GM21360 (cell line): ENCODE results near the gene TAF1A.

ENCODE experiments used
- ATAC-seq: cut with Tn5 transposase; IDR thresholded peaks from one replicate; pipeline ENCODE4 v1.9.1; 2021; ENCODE audit warnings: mild to moderate bottlenecking, moderate library complexity; ENCODE audit not compliant: unreplicated experiment

Gene TAF1A

DNA sequence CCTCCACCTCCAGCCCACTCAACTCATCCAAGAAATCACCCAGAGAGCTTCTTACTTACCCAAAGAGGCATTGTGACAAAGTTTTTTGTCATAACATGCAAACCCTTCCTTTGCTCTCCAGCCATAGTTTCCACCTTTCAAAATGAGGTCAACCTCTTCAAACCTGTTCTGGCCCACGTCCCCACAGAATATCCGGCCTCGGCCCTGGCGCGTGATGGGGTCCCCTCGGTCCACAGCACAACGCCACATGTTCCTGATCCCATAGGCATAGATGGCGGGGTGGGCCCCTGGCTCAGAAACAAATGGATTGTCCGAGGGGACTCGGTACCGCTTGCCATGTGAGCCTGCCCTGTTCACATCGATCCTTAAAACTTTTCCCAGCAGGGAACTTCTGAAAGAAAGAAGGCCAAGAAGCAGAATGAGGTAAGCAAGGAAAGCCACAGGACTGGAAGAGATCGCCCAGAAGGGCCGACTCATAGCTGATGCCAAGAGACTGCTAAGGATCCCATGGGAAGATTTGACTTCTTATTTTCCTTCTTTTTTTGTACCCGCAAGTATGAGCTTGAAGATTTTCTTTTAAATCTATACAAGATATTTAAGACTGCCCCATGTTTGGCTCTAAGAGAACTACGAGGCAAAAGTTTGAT lies 49.7 kb downstream of the TAF1A start:
- no peak for ATAC-seq

DNA sequence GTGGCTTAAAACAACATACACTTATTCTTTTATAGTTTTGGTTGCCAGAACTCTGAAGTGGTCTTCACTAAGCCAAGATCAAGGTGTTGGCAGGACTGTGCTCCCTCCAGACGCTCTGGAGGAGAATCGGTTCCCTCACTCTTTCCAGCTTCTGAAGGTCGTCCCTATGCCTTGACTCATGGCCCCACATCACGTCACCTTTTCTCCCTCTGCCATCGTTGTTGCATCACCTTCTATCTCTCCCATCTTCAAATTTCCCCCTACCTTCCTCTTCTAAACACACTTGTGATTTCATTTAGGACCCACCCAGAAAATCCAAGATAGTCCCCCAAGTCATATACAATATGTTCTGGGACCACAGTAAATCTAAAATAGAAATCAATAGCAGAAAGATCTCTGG lies 54.3 kb downstream of the TAF1A start:
- no peak for ATAC-seq

DNA sequence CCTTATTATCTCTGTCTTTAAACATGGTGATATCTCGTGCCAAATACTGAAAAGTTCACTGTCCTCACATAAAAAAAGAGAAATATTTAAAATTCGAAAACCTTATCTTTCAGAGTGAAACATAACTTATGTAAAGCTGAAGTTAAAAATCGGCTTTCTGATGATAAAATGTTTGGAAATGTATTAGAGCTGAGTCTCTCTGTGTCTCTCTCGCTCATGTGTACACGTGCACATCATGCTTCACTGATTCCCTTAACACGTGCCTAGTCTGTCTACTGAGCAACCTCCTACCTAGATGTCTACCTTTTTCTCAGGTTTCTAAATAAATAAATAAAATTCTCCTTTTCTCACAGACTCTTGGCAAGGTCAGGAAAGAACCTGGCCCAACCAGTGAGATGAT lies 58.9 kb downstream of the TAF1A start:
- no peak for ATAC-seq

GRCh38 chr1:222529916-222530315 lies 59.8 kb downstream of the TAF1A start:
- ATAC-seq: no peak

DNA sequence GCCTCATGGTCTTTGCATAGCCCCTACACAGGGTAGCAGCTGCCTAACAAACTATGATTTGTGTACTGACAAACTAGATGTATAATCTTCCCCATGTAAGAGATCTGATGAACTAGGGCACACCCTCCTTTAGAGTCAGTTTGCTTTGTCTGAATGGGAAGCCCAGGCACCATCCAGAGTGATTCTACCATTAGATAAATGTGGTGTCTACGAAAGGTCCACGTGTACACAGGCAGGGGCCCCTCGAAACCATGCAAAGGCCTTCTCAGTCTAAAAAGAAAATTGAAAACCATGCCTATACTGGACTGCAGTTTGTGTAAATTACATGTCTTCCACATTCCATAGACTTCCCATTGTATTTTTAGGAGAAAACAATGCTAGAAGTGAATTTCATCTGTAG lies 60.6 kb downstream of the TAF1A start:
- ATAC-seq: no peak

- no peak for ATAC-seq
Measured at GRCh38 chr1:222525951-222526350, 63.8 kb downstream of the TAF1A start.

DNA sequence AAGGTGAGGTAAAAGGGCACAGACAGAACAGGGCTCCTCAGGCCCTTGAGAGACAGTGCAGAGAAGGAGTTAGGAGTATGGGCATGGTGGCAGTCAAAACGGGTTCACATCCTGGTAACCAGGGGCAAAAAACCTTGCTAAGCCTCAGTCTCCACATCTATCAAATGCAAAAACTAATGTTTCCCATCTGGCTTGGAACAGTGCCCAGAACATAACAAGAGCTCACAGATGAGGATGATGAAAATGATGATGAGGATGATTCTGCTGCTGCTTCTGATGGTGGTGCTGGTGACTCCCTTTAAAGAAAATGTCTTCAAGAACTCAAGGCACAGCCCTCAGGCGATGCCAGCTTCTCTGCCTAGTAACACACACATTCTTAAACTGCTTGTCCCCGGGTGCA lies 65.9 kb downstream of the TAF1A start:
- no peak for ATAC-seq

DNA sequence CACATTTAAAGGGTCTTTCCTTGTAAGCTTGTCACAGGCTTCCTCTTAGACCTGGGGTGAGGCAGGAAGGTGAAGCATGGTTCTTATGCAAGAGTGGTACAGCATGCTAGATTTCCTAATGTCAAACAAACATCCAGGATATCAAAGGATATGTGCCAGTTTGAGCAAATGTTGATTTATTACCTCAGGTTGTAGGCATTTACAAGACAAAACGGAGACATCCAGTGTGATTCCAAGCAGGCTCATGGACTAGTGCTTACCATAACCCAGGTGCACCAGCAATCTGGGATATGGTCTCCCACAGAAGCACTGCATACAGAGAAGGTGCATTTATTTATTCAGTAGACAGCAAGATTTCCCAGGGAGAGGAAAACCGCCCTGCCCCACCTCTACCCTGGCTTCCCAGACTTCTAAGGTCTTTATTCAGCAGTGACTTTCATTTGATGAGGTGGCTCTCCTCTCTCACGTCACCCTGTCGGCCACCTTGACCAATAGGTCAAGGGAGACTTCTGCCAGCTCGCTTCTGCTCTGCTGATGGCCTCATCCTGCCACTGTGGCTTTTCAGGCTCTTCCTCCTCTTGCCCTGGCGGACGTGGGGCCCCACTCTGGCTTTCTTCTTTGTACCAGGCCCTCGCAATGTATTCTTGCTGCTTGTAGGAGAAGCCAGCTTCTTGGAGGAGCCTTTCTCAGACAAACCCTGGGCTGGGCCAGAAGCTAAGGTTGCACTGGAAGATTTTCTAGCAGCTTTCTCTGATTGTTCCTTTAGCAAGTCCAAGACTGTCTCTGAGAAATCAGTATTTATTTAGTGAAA lies 67.4 kb downstream of the TAF1A start:
- ATAC-seq: no peak

GRCh38 chr1:222521299-222522104 lies 68.2 kb downstream of the TAF1A start:
- no peak for ATAC-seq
